Measurements from ENCODE around the gene RUNX3.

RUNX3 gene

GRCh38 chr1:24858277-24858676 is 71.8 kb downstream of the RUNX3 start:
- Mint-ChIP-seq H3K4me1 (ENCODE audit: low read depth) (no peaks in the 10 kb centered on the region), H3K27ac (no peak overlapping the region), H3K27me3 (no peaks in the 10 kb centered on the region), H3K36me3 (no peaks in the 10 kb centered on the region), H3K9me3 (ENCODE audit: low read depth) (no peaks in the 10 kb centered on the region), H3K4me3 (no peak overlapping the region)

GRCh38 chr1:24857507-24858133 is 72.5 kb downstream of the RUNX3 start:
- no peaks in the 10 kb centered on the region for H3K36me3 Mint-ChIP-seq

GRCh38 chr1:24856787-24857506 is 73.1 kb downstream of the RUNX3 start:
- Mint-ChIP-seq H3K36me3 (no peaks in the 10 kb centered on the region), H3K27me3 (no peaks in the 10 kb centered on the region), H3K9me3 (ENCODE audit: low read depth) (no peaks in the 10 kb centered on the region), H3K4me3 (no peak overlapping the region), H3K4me1 (ENCODE audit: low read depth) (peaks cover 3% of the 10 kb centered on the region), H3K27ac (no peak overlapping the region)

More at GRCh38 chr1:24857507-24858133, 72.5 kb downstream of the RUNX3 start:
- no peaks in the 10 kb centered on the region for H3K27me3 Mint-ChIP-seq
- H3K4me1 Mint-ChIP-seq (ENCODE audit: low read depth) = no peaks in the 10 kb centered on the region
- H3K27ac Mint-ChIP-seq = no peak overlapping the region
- no peaks in the 10 kb centered on the region for H3K9me3 Mint-ChIP-seq (ENCODE audit: low read depth)
- no peak overlapping the region for H3K4me3 Mint-ChIP-seq

GRCh38 chr1:24855474-24855873 is 74.6 kb downstream of the RUNX3 start:
- Mint-ChIP-seq H3K4me1 (ENCODE audit: low read depth) (peaks cover 3% of the 10 kb centered on the region), H3K4me3 (no peak overlapping the region), H3K9me3 (ENCODE audit: low read depth) (no peaks in the 10 kb centered on the region), H3K27ac (no peak overlapping the region), H3K36me3 (no peaks in the 10 kb centered on the region), H3K27me3 (no peaks in the 10 kb centered on the region)

- Mint-ChIP-seq H3K36me3 (no peaks in the 10 kb centered on the region), H3K27ac (no peak overlapping the region), H3K27me3 (no peaks in the 10 kb centered on the region), H3K4me3 (no peak overlapping the region), H3K4me1 (ENCODE audit: low read depth) (peaks cover 12% of the 10 kb centered on the region), H3K9me3 (ENCODE audit: low read depth) (no peaks in the 10 kb centered on the region)
These were observed 76.4 kb downstream of the RUNX3 start for GRCh38 chr1:24853649-24854048.

- no peak overlapping the region for H3K4me3 Mint-ChIP-seq
- H3K27ac Mint-ChIP-seq = no peak overlapping the region
- no peaks in the 10 kb centered on the region for H3K36me3 Mint-ChIP-seq
- H3K27me3 Mint-ChIP-seq = no peaks in the 10 kb centered on the region
- H3K9me3 Mint-ChIP-seq (ENCODE audit: low read depth) = no peaks in the 10 kb centered on the region
- peaks cover 17% of the 10 kb centered on the region for H3K4me1 Mint-ChIP-seq (ENCODE audit: low read depth)
These were observed 79.7 kb downstream of the RUNX3 start for GRCh38 chr1:24850328-24850920.

- peak overlapping the region; percentile 66 for H3K4me3 Mint-ChIP-seq
- no peaks in the 10 kb centered on the region for H3K27me3 Mint-ChIP-seq
- no peaks in the 10 kb centered on the region for H3K36me3 Mint-ChIP-seq
- no peak overlapping the region for H3K27ac Mint-ChIP-seq
- H3K4me1 Mint-ChIP-seq (ENCODE audit: low read depth) = peaks cover 17% of the 10 kb centered on the region
- H3K9me3 Mint-ChIP-seq (ENCODE audit: low read depth) = no peaks in the 10 kb centered on the region
These were observed 80.3 kb downstream of the RUNX3 start for GRCh38 chr1:24849672-24850295.
